ENCODE results near the gene RAB5B. TPM values are rescaled to one million over a fixed set of nuclear protein-coding genes. Genes with fewer than 3 reads are reported as not detected.

The RAB5B gene
- total and polyA plus RNA-seq, 2 donors (not counting 3 experiments of a cell fraction or from before 2014, with no cell fraction given): 103 to 105 TPM

- peaks cover 1 to 3% of the 10 kb centered on the region in 2 experiments for H3K36me3 ChIP-seq (ENCODE audit: control insufficient read depth in 2 of 2, extremely low read depth in 1 of 2, insufficient read depth in 2 of 2, low read length in 2 of 2)
- ChIA-PET POLR2A (no interaction called here), CTCF (interaction anchor here (2.1 kb wide), 1 partner anchor 14 kb away, joined by 11 read pairs; no protein-coding TSS in a partner anchor)
- dilution Hi-C loops (cut with MboI; ENCODE audit: extremely low pct_ligation_motif_present, low sequenced_read_pairs) (no loop called here), intact Hi-C loops (cut with micrococcal nuclease) (loop anchor here (2.0 kb wide), 1 partner anchor 39 kb away; no protein-coding TSS in a partner anchor)
- no peaks in the 10 kb centered on the region for H3K9me1 ChIP-seq (replicated peaks; ENCODE audit: control insufficient read depth, extremely low read depth, insufficient read depth, low read length)
- no peaks in the 10 kb centered on the region for H3K9me3 ChIP-seq (replicated peaks; ENCODE audit: control insufficient read depth, insufficient read depth, low read length)
- no peak overlapping the region for H3K4me3 ChIP-seq (replicated peaks in 1 of 3; ENCODE audit: insufficient read depth in 1 of 3, low read depth in 1 of 3, low read length in 3 of 3)
- H2AFZ ChIP-seq (ENCODE audit: low read depth, low read length): no peak overlapping the region
- H3K4me1 ChIP-seq (ENCODE audit: control insufficient read depth, extremely low read depth, insufficient read depth, low read length): peaks cover 26% of the 10 kb centered on the region
- H3K27ac ChIP-seq (ENCODE audit: insufficient read depth, low read depth, low read length): peak overlapping the region; percentile 78
- no peak overlapping the region for H3K4me2 ChIP-seq (ENCODE audit: insufficient read depth, low read length)
- DNase-seq (ENCODE audit: low read depth, low spot score): no peak
- peaks cover 38% of the 10 kb centered on the region for H3K79me2 ChIP-seq (ENCODE audit: control insufficient read depth, insufficient read depth, low read length)
- no TSS peak for BruUV-seq (replicated peaks)
- no peaks in the 10 kb centered on the region for H4K20me1 ChIP-seq (replicated peaks; ENCODE audit: control insufficient read depth, extremely low read depth, insufficient read depth, low read length)
- no peak overlapping the region for H3K9ac ChIP-seq (replicated peaks; ENCODE audit: extremely low read depth, insufficient read depth, low read length)
- FAIRE-seq: no peak
- no peak for TF ChIP-seq FOS (IDR thresholded peaks at IDR 0.05; ENCODE audit: borderline replicate concordance, insufficient read depth, low read length)
- TF ChIP-seq JUN (IDR thresholded peaks at IDR 0.05; ENCODE audit: borderline replicate concordance, insufficient read depth, insufficient read length, low read depth): no peak
- no peak for TF ChIP-seq CTCF (IDR thresholded peaks at IDR 0.05; ENCODE audit: extremely low read depth in 1 of 2, insufficient read depth in 1 of 2, low read depth in 1 of 2, low read length in 2 of 2)
- TF ChIP-seq GATA2 (IDR thresholded peaks at IDR 0.05; ENCODE audit: insufficient read depth, insufficient read length, low read depth, low read length): no peak
- TF ChIP-seq POLR2AphosphoS5 (IDR thresholded peaks at IDR 0.05; ENCODE audit: insufficient read depth, low read depth, low read length): no peak
- no peak for TF ChIP-seq POLR2A (IDR thresholded peaks at IDR 0.05; ENCODE audit: low read depth, low read length)
- no peak for TF ChIP-seq EZH2 (IDR thresholded peaks at IDR 0.05; ENCODE audit: borderline replicate concordance, low read depth, low read length, severe bottlenecking)
- no peak for TF ChIP-seq MYC (IDR thresholded peaks at IDR 0.05; ENCODE audit: low read depth, low read length)
- TF ChIP-seq MAX (IDR thresholded peaks at IDR 0.05; ENCODE audit: insufficient read depth, insufficient read length): no peak
- H3K27me3 ChIP-seq (ENCODE audit: control insufficient read depth in 2 of 2, insufficient read depth in 2 of 2, low read length in 2 of 2): no peaks in the 10 kb centered on the region
These were observed 1.8 kb upstream of the RAB5B start for GRCh38 chr12:55972042-55972441.

Data from endothelial cell of umbilical vein (primary cell).